NCI-H510A treated with DMSO at 0.1 percent for 48 hours (cell line): Measurements from ENCODE around the gene PPP3CB.
"Not testable (repeated sequence)": the region's sequence is repeated elsewhere in the genome, so short reads cannot be mapped to it uniquely, and the experiment has no call there.

Source experiments
- DNase-seq: peaks from one replicate; lab custom pipeline; 2025; lab: John Stamatoyannopoulos, UW

PPP3CB gene

GRCh38 chr10:73414230-73414945 is 81.4 kb downstream of the PPP3CB start:
- DNase-seq, result peak; percentile 36

DNA sequence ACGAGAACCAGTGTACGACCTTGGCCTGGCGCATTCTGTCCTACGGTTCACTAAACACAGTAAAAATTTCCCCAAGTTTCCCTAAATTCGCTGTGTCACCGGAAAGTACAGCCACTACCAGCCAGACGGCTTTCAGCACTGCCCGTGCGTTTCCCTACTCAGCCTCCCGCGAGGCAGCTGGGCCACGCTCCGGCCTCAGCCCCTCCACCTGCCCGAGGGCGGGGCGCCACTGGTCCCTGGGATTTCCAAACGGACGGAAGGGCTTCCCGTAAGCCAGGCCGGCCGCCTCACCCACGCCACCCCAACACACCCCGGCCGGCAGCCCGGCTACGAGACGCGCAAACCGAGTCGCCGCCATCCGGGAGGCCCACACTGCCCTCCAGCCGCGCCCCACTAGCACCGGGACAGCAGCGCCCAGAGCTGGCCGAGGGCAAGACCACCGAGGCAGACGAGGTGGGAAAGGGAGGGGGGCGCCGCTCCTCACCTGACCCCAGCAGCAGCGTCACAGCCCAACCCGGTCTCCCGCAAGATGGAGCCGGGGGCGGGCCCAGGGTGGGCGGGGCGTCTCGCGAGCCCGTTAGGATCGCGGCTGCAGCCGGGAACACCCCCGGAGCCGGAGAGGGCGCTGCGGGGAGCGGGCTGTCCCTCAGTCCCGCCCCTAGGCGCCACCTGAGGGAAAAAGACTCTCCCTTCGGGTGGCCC is 82.1 kb downstream of the PPP3CB start, which contains the start of gene ANXA7:
Gene ANXA7 (minus strand): TSS at position 531 of the 702 bp plus-strand sequence. CDS start 13,202 bp downstream, outside the sequence.
- peak; percentile 82 for DNase-seq

GRCh38 chr10:73413108-73413527 is 82.7 kb downstream of the PPP3CB start:
- DNase-seq, result peak; percentile 74

- DNase-seq, result no peak
Observed at GRCh38 chr10:73410897-73411296, 84.9 kb downstream of the PPP3CB start.

- no peak for DNase-seq
Observed at GRCh38 chr10:73408978-73409521, 86.8 kb downstream of the PPP3CB start.

- DNase-seq, result no peak
Observed at GRCh38 chr10:73408061-73408460, 87.8 kb downstream of the PPP3CB start.

DNA sequence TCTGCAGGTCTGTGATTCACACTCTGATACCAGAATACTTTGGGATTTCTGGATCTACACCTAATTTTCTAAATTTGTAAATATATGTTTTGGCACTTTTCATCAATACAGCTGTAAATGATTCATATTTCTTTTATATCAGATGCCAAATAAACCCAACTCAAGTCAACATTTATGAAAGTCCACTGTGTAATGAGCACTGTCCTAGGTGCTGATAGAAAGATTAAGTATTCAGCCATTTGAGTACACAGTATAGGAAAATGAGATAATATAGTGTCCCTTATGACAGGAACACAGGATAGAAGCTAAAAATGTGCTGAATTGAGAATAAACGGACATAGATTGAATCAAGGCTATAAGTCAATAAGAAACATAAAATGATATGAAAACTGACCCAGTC is 88.3 kb downstream of the PPP3CB start:
- DNase-seq, result no peak

GRCh38 chr10:73406846-73407245 is 89.0 kb downstream of the PPP3CB start:
- no peak for DNase-seq

DNA sequence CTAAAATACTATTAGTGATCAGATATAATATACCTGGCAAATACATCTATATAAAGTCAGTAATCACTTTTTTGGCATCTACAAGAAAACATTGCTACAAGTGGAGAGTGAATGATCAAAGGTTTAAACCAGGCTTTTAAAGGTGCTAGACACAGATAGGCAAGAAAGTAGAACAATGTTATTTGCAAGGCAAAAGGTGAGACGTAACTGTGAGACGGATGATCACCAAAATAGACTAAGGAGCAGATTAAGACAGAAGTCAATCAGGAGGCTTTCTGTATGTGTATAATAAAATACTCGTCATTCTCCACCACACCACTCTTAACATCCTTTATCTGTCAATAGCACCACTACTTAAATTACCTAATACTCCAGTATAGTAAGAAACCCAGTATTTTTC is 90.3 kb downstream of the PPP3CB start:
- no peak for DNase-seq

- no peak for DNase-seq
Observed at GRCh38 chr10:73404690-73405089, 91.1 kb downstream of the PPP3CB start.

DNA sequence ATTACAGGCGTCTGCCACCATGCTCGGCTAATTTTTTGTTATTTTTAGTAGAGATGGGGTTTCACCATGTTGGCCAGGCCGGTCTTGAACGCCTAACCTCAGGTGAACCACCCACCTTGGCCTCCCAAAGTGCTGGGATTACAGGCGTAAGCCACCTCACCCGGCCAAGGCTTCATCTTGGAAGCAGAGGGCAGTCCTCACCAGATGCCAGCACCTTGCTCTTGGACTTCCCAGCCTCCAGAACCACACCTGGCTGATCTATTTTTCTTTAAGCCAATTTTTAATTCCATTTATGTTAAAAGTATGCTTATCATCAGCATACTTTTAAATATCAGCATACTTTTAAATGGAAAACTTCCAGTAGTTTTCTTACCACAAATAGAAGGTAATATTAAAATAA is 94.2 kb downstream of the PPP3CB start:
- DNase-seq, result no peak

DNA sequence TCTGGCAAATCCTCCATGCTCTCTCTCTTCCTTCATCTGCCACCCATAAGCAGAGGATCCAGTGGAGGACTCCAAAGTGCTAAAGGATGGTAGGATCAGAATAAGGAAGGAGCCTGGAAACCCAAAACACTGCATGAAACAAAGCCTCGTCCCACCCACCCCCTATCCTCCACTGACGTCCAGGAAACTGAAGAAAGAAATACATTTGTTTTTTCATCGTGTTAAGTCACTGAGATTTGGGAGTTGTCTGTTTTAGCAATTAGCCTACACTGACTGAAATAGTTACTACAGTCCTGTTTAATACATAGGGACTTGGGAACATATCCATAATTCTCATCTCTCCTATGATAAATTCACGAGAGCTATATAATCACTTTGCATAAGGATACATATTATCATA is 96.8 kb downstream of the PPP3CB start:
- no peak for DNase-seq

DNA sequence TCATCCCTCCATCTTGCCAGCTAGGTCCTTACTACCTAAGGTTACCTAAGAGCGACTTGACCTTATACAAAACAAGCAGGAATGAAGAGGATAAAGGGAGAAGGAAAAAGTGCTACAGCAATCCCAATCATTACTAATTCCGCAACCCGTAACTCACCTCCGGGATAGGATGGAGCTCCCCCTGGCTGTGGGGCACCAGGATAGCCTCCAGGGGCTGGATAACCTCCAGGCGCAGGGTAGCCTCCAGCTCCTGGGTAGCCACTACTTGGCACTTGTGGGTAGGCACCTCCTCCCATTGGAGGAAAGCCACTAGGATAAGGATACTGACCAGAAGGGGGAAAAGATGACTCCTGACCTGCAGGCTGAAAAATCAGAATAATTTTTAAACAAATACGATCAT is 97.8 kb downstream of the PPP3CB start:
- DNase-seq, result no peak

GRCh38 chr10:73394325-73394724 is 101.5 kb downstream of the PPP3CB start:
- not testable (repeated sequence) for DNase-seq

GRCh38 chr10:73388228-73388627 is 107.6 kb downstream of the PPP3CB start:
- no peak for DNase-seq

DNA sequence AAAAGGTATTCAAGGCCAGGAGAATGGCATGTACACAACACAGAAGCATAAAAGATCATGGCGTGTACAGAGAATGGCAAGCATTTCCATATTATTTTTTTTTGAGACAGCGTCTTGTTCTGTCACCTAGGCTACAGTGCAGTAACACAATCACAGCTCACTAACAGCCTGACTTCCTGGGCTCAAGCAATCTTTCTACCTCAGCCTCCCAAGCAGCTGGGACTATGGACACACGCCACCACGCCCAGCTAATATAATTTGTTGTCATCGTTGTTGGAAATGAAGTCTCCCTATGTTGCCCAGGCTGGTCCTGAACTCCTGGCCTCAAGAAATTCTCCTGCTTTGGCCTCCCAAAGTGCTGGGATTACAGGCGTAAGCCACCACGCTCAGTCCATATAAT is 109.2 kb downstream of the PPP3CB start:
- DNase-seq, result no peak
